ENCODE measurements around the gene DGAT2L6.

DGAT2L6 gene

GRCh38 chrX:70171624-70172023, 5.7 kb upstream of the DGAT2L6 start:
- Histone ChIP-seq H3F3A (ENCODE audit: insufficient read depth) (no peaks in the 10 kb centered on the region), H3K9ac (ENCODE audit: low read length) (no peak overlapping the region), H3K79me2 (ENCODE audit: insufficient read depth, low read length) (no peaks in the 10 kb centered on the region), H3K9me3 (ENCODE audit: insufficient read depth, low read length) (no peaks in the 10 kb centered on the region), H3K27ac (ENCODE audit: low read depth, low read length) (no peak overlapping the region), H4K20me1 (ENCODE audit: low read depth, low read length) (no peaks in the 10 kb centered on the region), H3K9me2 (replicated peaks; ENCODE audit: insufficient read depth, low read length) (no peaks in the 10 kb centered on the region), H3K36me3 (ENCODE audit: low read length) (no peaks in the 10 kb centered on the region), H3K4me2 (ENCODE audit: low read depth, low read length, poor library complexity, severe bottlenecking) (no peak overlapping the region), H2AFZ (ENCODE audit: low read depth, low read length, severe bottlenecking) (no peak overlapping the region), H3K27me3 (ENCODE audit: low read length) (no peaks in the 10 kb centered on the region), H3K4me3 (ENCODE audit: insufficient read depth, low read length, poor library complexity, severe bottlenecking) (no peak overlapping the region)
- TF ChIP-seq, protein P1, sequence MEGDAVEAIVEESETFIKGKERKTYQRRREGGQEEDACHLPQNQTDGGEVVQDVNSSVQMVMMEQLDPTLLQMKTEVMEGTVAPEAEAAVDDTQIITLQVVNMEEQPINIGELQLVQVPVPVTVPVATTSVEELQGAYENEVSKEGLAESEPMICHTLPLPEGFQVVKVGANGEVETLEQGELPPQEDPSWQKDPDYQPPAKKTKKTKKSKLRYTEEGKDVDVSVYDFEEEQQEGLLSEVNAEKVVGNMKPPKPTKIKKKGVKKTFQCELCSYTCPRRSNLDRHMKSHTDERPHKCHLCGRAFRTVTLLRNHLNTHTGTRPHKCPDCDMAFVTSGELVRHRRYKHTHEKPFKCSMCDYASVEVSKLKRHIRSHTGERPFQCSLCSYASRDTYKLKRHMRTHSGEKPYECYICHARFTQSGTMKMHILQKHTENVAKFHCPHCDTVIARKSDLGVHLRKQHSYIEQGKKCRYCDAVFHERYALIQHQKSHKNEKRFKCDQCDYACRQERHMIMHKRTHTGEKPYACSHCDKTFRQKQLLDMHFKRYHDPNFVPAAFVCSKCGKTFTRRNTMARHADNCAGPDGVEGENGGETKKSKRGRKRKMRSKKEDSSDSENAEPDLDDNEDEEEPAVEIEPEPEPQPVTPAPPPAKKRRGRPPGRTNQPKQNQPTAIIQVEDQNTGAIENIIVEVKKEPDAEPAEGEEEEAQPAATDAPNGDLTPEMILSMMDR (IDR thresholded peaks at IDR 0.05; ENCODE audit: insufficient read depth, low read length, poor library complexity, severe bottlenecking): no peak
- TF ChIP-seq EZH2phosphoT487 (conservative IDR thresholded peaks at IDR 0.05; ENCODE audit: low read length): no peak

DNA sequence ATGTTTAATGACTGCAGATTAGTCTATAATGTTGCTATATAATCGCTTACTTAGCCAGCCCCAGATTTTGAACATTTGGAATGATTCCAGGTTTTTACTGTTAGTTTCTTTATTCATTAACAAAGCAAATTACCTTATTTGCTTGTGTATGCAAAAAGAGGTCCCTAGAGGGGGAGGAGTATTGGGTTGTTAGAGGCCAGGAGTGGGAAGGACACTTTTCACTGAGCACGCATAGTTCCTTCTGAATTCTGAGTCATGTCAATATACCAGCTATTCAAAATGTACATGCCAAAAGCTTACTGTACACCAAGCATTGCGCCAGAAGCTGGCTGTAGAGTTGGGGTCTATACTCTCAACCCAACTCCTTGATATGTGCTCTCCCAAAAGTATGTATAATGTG, 5.1 kb upstream of the DGAT2L6 start:
- no peak overlapping the region for H3K9ac ChIP-seq (ENCODE audit: low read length)
- H3K27ac ChIP-seq (ENCODE audit: low read depth, low read length): no peak overlapping the region
- no peak overlapping the region for H3K4me2 ChIP-seq (ENCODE audit: low read depth, low read length, poor library complexity, severe bottlenecking)
- H3K4me3 ChIP-seq (ENCODE audit: insufficient read depth, low read length, poor library complexity, severe bottlenecking): no peak overlapping the region
- no peak overlapping the region for H2AFZ ChIP-seq (ENCODE audit: low read depth, low read length, severe bottlenecking)
- H3K9me3 ChIP-seq (ENCODE audit: insufficient read depth, low read length): no peaks in the 10 kb centered on the region
- no peaks in the 10 kb centered on the region for H4K20me1 ChIP-seq (ENCODE audit: low read depth, low read length)
- no peaks in the 10 kb centered on the region for H3K27me3 ChIP-seq (ENCODE audit: low read length)
- no peaks in the 10 kb centered on the region for H3K79me2 ChIP-seq (ENCODE audit: insufficient read depth, low read length)
- H3F3A ChIP-seq (ENCODE audit: insufficient read depth): no peaks in the 10 kb centered on the region
- no peaks in the 10 kb centered on the region for H3K36me3 ChIP-seq (ENCODE audit: low read length)
- TF ChIP-seq, protein P1 (IDR thresholded peaks at IDR 0.05; ENCODE audit: insufficient read depth, low read length, poor library complexity, severe bottlenecking): no peak
- no peak for TF ChIP-seq EZH2phosphoT487 (conservative IDR thresholded peaks at IDR 0.05; ENCODE audit: low read length)
- no peaks in the 10 kb centered on the region for H3K9me2 ChIP-seq (replicated peaks; ENCODE audit: insufficient read depth, low read length)

- Histone ChIP-seq H3K27ac (ENCODE audit: low read depth, low read length) (no peak overlapping the region), H4K20me1 (ENCODE audit: low read depth, low read length) (no peaks in the 10 kb centered on the region), H3K9me3 (ENCODE audit: insufficient read depth, low read length) (no peaks in the 10 kb centered on the region)
These were observed 4.3 kb upstream of the DGAT2L6 start for GRCh38 chrX:70172964-70173363.

More at GRCh38 chrX:70172964-70173363, 4.3 kb upstream of the DGAT2L6 start:
- H3K79me2 ChIP-seq (ENCODE audit: insufficient read depth, low read length): no peaks in the 10 kb centered on the region
- no peaks in the 10 kb centered on the region for H3K27me3 ChIP-seq (ENCODE audit: low read length)
- TF ChIP-seq, protein P1 (IDR thresholded peaks at IDR 0.05; ENCODE audit: insufficient read depth, low read length, poor library complexity, severe bottlenecking): no peak
- no peak for TF ChIP-seq EZH2phosphoT487 (conservative IDR thresholded peaks at IDR 0.05; ENCODE audit: low read length)
- H3F3A ChIP-seq (ENCODE audit: insufficient read depth): no peaks in the 10 kb centered on the region
- H3K9ac ChIP-seq (ENCODE audit: low read length): no peak overlapping the region
- H3K9me2 ChIP-seq (replicated peaks; ENCODE audit: insufficient read depth, low read length): no peaks in the 10 kb centered on the region
- no peak overlapping the region for H2AFZ ChIP-seq (ENCODE audit: low read depth, low read length, severe bottlenecking)
- H3K36me3 ChIP-seq (ENCODE audit: low read length): no peaks in the 10 kb centered on the region
- H3K4me2 ChIP-seq (ENCODE audit: low read depth, low read length, poor library complexity, severe bottlenecking): no peak overlapping the region
- no peak overlapping the region for H3K4me3 ChIP-seq (ENCODE audit: insufficient read depth, low read length, poor library complexity, severe bottlenecking)

Data from SU-DHL-6 (cell line).